ENCODE results near the gene SYDE1.
A peak's percentile ranks its signal among the peaks of the same experiment; 100 is the strongest.

DNA sequence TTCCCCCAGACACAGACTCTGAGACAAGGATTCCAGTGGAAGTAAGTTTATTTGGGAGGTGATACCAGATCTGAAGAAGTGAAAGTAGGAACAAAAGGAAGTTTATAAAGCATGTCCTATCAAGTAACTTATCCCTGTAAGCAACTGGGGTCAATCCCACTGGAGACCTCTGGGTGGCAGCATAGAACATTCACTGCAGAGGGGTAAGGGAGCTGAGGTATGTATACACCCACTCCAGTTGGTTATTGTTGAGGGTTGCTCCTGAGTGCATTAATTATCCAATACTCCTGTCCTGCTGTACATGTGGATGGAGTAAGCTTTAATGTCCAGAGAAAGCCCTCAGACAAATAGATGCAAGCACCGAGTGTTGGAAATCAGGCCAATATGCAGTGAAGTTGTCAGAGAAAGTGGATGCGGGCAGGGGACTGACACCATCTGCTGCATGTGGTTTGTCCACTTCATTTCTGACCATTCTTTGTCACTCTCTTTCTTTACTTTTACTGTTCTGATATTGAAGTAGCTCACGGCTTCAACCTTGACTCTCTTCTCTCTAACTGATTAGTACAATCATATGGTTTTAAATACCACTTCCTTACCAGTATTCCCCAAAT is 46.9 kb downstream of the SYDE1 start:
- TF ChIP-seq, protein P1, sequence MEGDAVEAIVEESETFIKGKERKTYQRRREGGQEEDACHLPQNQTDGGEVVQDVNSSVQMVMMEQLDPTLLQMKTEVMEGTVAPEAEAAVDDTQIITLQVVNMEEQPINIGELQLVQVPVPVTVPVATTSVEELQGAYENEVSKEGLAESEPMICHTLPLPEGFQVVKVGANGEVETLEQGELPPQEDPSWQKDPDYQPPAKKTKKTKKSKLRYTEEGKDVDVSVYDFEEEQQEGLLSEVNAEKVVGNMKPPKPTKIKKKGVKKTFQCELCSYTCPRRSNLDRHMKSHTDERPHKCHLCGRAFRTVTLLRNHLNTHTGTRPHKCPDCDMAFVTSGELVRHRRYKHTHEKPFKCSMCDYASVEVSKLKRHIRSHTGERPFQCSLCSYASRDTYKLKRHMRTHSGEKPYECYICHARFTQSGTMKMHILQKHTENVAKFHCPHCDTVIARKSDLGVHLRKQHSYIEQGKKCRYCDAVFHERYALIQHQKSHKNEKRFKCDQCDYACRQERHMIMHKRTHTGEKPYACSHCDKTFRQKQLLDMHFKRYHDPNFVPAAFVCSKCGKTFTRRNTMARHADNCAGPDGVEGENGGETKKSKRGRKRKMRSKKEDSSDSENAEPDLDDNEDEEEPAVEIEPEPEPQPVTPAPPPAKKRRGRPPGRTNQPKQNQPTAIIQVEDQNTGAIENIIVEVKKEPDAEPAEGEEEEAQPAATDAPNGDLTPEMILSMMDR (IDR thresholded peaks at IDR 0.05; ENCODE audit: low read depth, low read length, missing input control) = peak; percentile 51
- TF ChIP-seq RAD21 (IDR thresholded peaks at IDR 0.05) (peak; percentile 46 to 64), YY1 (IDR thresholded peaks at IDR 0.05) (no peak), EGR1 (IDR thresholded peaks at IDR 0.05; ENCODE audit: low read depth in 2 of 2) (no peak), TAF1 (conservative IDR thresholded peaks at IDR 0.05) (no peak), RXRA (IDR thresholded peaks at IDR 0.05) (no peak), JUND (IDR thresholded peaks at IDR 0.05) (no peak), FOXA1 (IDR thresholded peaks at IDR 0.05) (no peak)
- TF ChIP-seq, protein P2, sequence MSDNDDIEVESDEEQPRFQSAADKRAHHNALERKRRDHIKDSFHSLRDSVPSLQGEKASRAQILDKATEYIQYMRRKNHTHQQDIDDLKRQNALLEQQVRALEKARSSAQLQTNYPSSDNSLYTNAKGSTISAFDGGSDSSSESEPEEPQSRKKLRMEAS (IDR thresholded peaks at IDR 0.05) = no peak
- TF ChIP-seq, protein P3, sequence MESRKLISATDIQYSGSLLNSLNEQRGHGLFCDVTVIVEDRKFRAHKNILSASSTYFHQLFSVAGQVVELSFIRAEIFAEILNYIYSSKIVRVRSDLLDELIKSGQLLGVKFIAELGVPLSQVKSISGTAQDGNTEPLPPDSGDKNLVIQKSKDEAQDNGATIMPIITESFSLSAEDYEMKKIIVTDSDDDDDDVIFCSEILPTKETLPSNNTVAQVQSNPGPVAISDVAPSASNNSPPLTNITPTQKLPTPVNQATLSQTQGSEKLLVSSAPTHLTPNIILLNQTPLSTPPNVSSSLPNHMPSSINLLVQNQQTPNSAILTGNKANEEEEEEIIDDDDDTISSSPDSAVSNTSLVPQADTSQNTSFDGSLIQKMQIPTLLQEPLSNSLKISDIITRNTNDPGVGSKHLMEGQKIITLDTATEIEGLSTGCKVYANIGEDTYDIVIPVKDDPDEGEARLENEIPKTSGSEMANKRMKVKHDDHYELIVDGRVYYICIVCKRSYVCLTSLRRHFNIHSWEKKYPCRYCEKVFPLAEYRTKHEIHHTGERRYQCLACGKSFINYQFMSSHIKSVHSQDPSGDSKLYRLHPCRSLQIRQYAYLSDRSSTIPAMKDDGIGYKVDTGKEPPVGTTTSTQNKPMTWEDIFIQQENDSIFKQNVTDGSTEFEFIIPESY (IDR thresholded peaks at IDR 0.05) = no peak
